LNCAP (cell line): ENCODE measurements around the gene CCDC93.

Experiments used
- TF ChIP-seq, protein P1 (sequence below): fragments of 450-650 bp; IDR thresholded peaks from 2 replicates; pipeline ENCODE4 v1.5.1; 2017; ENCODE audit warnings: mild to moderate bottlenecking

The CCDC93 gene

DNA sequence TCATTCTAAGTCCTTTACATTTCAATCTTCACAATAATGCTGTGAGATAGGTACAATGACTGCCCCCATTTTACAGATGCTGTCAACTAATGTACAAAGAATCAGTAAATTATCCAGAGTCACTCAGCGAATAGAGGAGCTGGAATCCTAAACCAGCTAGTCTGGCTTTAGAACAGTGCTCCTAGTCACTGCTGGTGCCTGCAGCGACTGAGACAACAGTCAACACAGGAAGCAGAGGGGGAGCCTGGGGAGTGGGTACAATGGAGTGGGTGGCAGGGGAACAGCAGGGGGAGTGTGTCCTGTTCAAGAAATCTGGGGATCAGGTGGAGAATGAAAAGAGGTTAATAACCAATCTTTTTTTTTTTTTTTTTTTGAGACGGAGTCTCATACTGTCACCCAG, 37.3 kb downstream of the CCDC93 start:
- TF ChIP-seq, protein P1, sequence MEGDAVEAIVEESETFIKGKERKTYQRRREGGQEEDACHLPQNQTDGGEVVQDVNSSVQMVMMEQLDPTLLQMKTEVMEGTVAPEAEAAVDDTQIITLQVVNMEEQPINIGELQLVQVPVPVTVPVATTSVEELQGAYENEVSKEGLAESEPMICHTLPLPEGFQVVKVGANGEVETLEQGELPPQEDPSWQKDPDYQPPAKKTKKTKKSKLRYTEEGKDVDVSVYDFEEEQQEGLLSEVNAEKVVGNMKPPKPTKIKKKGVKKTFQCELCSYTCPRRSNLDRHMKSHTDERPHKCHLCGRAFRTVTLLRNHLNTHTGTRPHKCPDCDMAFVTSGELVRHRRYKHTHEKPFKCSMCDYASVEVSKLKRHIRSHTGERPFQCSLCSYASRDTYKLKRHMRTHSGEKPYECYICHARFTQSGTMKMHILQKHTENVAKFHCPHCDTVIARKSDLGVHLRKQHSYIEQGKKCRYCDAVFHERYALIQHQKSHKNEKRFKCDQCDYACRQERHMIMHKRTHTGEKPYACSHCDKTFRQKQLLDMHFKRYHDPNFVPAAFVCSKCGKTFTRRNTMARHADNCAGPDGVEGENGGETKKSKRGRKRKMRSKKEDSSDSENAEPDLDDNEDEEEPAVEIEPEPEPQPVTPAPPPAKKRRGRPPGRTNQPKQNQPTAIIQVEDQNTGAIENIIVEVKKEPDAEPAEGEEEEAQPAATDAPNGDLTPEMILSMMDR = no peak

DNA sequence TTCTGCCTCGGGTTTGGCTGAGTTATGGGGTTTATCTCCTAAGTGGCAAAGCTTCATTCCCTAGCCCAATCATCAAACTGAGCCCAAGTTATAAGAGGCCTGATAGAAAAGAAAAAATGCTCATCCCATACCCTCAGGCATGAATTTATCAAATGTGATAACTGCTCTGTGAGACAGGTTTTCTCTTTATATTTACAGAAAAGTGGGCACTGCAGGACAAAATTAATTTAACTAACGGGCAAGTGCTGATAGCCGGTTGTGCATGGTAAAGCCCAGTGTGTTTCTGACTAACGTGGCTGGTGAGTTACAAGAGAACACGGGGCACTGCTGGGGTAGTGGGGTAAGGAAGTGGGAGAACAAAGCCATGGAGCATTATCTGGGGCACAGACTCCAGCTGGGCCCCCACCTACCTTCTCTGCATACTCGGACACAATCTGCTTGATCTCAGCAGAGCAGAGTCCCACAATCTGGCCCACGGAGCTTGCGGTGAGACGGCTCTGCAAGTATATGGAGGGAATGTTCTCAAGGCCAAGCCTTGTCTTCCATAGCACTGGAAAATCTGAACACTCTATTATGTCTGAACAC, 40.3 kb downstream of the CCDC93 start:
- TF ChIP-seq, protein P1 = no peak

DNA sequence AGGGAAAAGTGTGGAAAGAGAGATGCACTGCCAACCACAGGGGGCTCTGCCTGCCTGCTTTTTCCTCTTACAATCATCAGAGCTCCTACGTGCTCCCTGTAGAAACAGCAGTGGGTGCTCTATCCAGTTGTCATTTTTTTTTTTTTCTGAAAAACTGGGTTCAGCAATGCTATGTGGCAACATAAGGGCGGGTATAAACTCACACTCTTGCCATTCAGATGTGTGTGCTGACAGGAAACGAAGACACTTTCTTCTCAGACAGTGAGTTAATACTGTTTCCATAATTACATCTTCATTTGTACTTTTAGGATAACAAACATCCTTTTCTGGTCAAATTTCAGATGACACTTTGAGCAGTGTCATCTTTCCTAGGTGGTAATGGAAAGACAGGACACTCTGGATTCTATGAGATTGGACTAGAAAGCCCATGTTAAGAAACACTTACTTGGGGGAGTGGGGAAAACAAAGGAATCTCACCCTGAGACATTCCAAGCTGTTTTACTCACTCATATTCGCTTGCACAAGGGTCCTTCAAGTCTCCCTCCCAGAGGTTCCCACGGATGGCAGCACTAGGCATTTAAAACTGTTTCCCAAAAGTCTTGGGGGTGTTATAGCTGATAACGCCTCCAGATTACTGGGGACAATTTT, 41.3 kb downstream of the CCDC93 start:
- TF ChIP-seq, protein P1 = no peak

DNA sequence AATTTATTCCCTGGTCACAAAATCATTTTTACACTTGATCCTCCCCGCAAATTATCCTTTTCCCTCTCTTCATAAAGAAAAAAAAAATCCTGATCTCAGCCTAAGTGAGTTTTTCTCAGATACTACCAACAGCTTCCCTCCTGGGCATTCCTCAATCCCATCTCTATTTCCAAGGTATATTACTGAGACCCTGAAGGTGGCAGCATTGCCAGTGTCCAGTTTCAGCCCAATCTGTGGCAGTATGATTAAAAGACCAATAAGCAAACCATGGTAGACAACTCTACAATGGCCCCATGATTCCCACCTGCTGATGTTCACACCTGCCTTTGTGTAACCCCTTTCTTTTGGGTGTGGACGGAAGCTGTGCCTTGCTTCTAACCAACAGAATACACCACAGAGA, 45.1 kb downstream of the CCDC93 start:
- TF ChIP-seq, protein P1 = 0 out of 2 replicates have a peak, but pooled peaks have one; percentile 11

DNA sequence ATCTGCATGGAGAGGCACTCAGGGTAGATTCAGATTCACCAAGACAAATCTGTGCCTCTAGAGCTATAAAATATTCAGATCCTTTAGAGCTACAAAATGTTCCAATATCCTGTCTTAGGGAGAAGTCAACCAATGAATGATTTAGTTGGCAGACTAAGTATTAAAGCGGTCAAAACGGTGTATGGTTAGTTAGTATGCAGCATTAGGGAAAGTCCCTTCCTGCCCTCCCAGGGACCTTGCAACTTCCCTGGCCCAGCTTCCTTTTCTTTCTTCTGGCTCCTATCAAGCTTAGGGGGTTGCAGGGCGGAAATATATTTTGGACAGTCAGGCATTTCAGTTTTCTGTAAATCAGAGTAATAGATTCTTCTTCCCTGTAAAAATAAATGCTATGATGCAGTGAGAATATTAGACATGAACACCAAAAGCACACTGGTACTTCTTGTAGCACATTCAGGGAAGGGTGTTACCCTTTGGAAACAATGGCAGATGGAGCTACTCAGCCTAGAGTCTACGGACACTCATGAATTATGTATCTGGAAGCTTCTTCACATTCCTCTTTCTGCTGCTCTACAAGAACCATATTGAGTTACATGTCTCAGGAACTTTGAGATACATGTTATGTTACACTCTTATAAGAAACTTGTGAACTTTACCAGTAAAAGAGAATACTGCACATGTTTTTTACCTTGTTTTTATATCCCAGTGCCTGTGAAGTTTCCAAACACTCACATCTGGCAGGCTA, 45.7 kb downstream of the CCDC93 start:
- TF ChIP-seq, protein P1 = no peak

DNA sequence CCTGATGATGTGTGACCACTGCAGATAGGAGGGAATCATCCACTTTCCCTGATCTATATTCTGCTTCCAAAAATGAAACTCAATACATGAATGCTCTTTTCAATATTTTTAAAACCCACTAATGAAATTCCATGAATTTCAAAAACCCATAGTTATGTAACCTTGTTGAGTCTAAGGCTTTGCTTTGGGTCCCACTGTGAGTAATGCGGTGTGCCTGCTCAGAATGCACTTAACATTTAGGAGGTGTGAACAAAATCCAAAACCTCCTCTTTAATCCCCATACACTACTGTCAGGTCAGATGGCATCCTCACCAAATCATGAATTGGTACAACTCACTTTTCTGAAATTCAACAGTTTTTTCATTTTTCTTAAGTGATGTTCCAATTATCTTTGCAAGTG, 50.4 kb downstream of the CCDC93 start:
- TF ChIP-seq, protein P1 = no peak

DNA sequence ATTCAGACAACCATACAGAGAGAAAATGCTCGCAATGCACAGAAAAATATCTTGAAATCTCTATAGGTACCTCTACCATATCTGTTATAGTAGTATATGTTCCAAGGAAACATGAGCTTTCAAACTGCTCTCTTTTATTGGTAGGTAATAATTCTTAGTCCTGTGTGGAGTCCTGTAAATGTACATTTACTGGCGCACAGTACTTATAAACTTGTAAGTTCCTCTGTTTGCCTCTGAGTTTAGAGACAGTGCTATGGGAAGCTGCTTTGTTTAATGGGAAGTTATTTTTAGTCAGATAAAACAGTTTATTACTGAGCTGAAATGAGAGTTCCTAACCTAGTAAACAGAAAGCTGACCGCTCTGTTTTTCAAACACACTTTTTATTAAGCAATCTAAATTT, 52.7 kb downstream of the CCDC93 start:
- TF ChIP-seq, protein P1 = no peak
